GM23248 (cell line): Measurements from ENCODE around the gene LARP4B.

Experiments
- EZH2 ChIP-seq: fragments of 200-600 bp; sonication (generic); IDR thresholded peaks from 2 replicates; pipeline ENCODE4 v1.6.1; 2018; ENCODE audit warnings: antibody characterized with exemption, mild to moderate bottlenecking; ENCODE audit not compliant: insufficient read depth, poor library complexity, severe bottlenecking
- EZH2phosphoT487 ChIP-seq: fragments of 200-600 bp; sonication (generic); IDR thresholded peaks from 2 replicates; pipeline ENCODE4 v1.6.1; 2018; ENCODE audit warnings: antibody characterized with exemption, moderate library complexity, mild to moderate bottlenecking, low read depth; ENCODE audit not compliant: insufficient read depth

DNA sequence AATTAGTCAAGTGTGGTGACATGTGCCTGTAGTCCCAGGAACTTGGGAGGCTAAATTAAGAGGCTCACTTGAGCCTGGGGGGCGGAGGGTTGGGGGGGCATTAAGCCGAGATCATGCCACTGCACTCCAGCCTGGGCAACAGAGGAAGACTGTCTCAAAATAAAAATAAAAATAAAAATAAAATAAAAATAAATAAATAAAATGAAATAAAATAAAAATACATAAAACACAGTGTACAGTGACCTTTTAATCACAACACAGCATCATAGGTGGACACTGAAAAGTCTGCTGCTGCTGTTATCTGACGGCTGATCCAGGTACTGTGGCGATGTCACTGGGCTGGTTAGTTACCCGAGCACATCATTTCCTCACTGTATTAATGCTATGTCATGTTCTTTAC, 27.1 kb downstream of the LARP4B start:
- TF ChIP-seq EZH2phosphoT487 (no peak), EZH2 (no peak)
